ENCODE results near the gene GBP1.
"Not testable (repeated sequence)": the region's sequence is repeated elsewhere in the genome, so short reads cannot be mapped to it uniquely, and the experiment has no call there.

Gene GBP1

GRCh38 chr1:89051955-89052312 is 13.1 kb downstream of the GBP1 start:
- in situ Hi-C loops (cut with HindIII; ENCODE audit: low sequenced_read_pairs): no loop called here

- in situ Hi-C loops (cut with HindIII; ENCODE audit: low sequenced_read_pairs): no loop called here
These were observed 13.6 kb downstream of the GBP1 start for GRCh38 chr1:89051300-89051954.

GRCh38 chr1:89050649-89051033 is 14.4 kb downstream of the GBP1 start:
- in situ Hi-C loops (cut with HindIII; ENCODE audit: low sequenced_read_pairs): no loop called here

- in situ Hi-C loops (cut with HindIII; ENCODE audit: low sequenced_read_pairs): not testable (repeated sequence)
These were observed 14.9 kb downstream of the GBP1 start for GRCh38 chr1:89049901-89050648.

- in situ Hi-C loops (cut with HindIII; ENCODE audit: low sequenced_read_pairs): not testable (repeated sequence)
These were observed 15.8 kb downstream of the GBP1 start for GRCh38 chr1:89049187-89049586.

GRCh38 chr1:89047734-89048133 is 17.3 kb downstream of the GBP1 start:
- in situ Hi-C loops (cut with HindIII; ENCODE audit: low sequenced_read_pairs): no loop called here

GRCh38 chr1:89046318-89047183 is 18.5 kb downstream of the GBP1 start:
- in situ Hi-C loops (cut with HindIII; ENCODE audit: low sequenced_read_pairs): not testable (repeated sequence)

GRCh38 chr1:89044970-89045721 is 19.9 kb downstream of the GBP1 start:
- in situ Hi-C loops (cut with HindIII; ENCODE audit: low sequenced_read_pairs): no loop called here

GRCh38 chr1:89043940-89044339 is 21.1 kb downstream of the GBP1 start:
- in situ Hi-C loops (cut with HindIII; ENCODE audit: low sequenced_read_pairs): no loop called here

GRCh38 chr1:89042491-89042890 is 22.5 kb downstream of the GBP1 start:
- in situ Hi-C loops (cut with HindIII; ENCODE audit: low sequenced_read_pairs): no loop called here

GRCh38 chr1:89041721-89042120 is 23.3 kb downstream of the GBP1 start:
- in situ Hi-C loops (cut with HindIII; ENCODE audit: low sequenced_read_pairs): no loop called here

GRCh38 chr1:89041119-89041641 is 23.8 kb downstream of the GBP1 start:
- in situ Hi-C loops (cut with HindIII; ENCODE audit: low sequenced_read_pairs): no loop called here

GRCh38 chr1:89040315-89040626 is 24.7 kb downstream of the GBP1 start:
- in situ Hi-C loops (cut with HindIII; ENCODE audit: low sequenced_read_pairs): no loop called here

- in situ Hi-C loops (cut with HindIII; ENCODE audit: low sequenced_read_pairs): no loop called here
These were observed 27.8 kb downstream of the GBP1 start for GRCh38 chr1:89037186-89037585.

GRCh38 chr1:89035080-89035479 is 29.9 kb downstream of the GBP1 start:
- in situ Hi-C loops (cut with HindIII; ENCODE audit: low sequenced_read_pairs): no loop called here

- in situ Hi-C loops (cut with HindIII; ENCODE audit: low sequenced_read_pairs): not testable (repeated sequence)
These were observed 31.0 kb downstream of the GBP1 start for GRCh38 chr1:89034004-89034403.

- in situ Hi-C loops (cut with HindIII; ENCODE audit: low sequenced_read_pairs): not testable (repeated sequence)
These were observed 36.0 kb downstream of the GBP1 start for GRCh38 chr1:89029051-89029450.

- in situ Hi-C loops (cut with HindIII; ENCODE audit: low sequenced_read_pairs): no loop called here
These were observed 39.1 kb downstream of the GBP1 start for GRCh38 chr1:89025928-89026327.

- in situ Hi-C loops (cut with HindIII; ENCODE audit: low sequenced_read_pairs): no loop called here
These were observed 42.0 kb downstream of the GBP1 start for GRCh38 chr1:89023026-89023425.

- in situ Hi-C loops (cut with HindIII; ENCODE audit: low sequenced_read_pairs): no loop called here
These were observed 42.6 kb downstream of the GBP1 start, which contains the start of gene GBP3 for GRCh38 chr1:89022167-89022959. TSS of gene GBP3 (minus strand) at chr1:89022866. CDS start at chr1:89020721, 2,145 bp downstream.
